Stimulated activated naive CD8-positive, alpha-beta T cell treated with anti-CD3 and anti-CD28 coated beads, Interleukin-15, Interleukin-2, amounts not matched to agents 100 ng/mL and 50 ng/mL, for 24 hours (primary cell): ENCODE results near the gene PSEN1.
A peak's percentile ranks its signal among the peaks of the same experiment; 100 is the strongest.
"Not testable (repeated sequence)": the region's sequence is repeated elsewhere in the genome, so short reads cannot be mapped to it uniquely, and the experiment has no call there.

ENCODE experiments used
- H3K27ac Mint-ChIP-seq: one replicate; pipeline ENCODE4 v1.8.0; 2021; ENCODE audit warnings: mild to moderate bottlenecking, mixed read lengths
- H3K27me3 Mint-ChIP-seq: one replicate; pipeline ENCODE4 v1.8.0; 2021; ENCODE audit warnings: mixed read lengths
- H3K36me3 Mint-ChIP-seq: one replicate; pipeline ENCODE4 v1.8.0; 2021; ENCODE audit warnings: low read depth, mixed read lengths
- H3K4me1 Mint-ChIP-seq: one replicate; pipeline ENCODE4 v1.8.0; 2021; ENCODE audit warnings: low read depth, mixed read lengths
- H3K4me3 Mint-ChIP-seq: one replicate; pipeline ENCODE4 v1.8.0; 2021; ENCODE audit warnings: mild to moderate bottlenecking, mixed read lengths
- H3K9me3 Mint-ChIP-seq: one replicate; pipeline ENCODE4 v1.8.0; 2021; ENCODE audit warnings: mixed read lengths

The PSEN1 gene

DNA sequence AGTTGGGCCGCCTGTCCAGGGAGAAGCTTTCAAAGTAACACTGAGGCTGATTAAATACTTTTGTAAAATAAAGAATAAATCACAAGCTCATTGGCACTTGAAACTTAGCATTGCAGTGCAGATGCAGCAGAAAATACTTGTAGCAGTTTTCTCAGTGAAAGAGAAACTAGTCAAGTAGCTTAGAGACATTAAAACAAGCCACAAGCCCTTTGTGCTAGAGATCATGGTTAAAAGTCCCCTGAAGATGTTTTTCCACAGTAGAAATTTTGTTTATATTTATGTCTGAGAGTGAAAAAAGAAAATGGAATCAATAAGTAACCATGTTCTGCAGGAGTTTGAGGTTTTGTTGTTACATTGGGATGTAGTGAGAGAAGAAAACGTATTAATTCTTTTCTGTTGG lies 5.9 kb downstream of the PSEN1 start:
- Mint-ChIP-seq H3K27ac (no peak overlapping the region), H3K27me3 (no peaks in the 10 kb centered on the region)

DNA sequence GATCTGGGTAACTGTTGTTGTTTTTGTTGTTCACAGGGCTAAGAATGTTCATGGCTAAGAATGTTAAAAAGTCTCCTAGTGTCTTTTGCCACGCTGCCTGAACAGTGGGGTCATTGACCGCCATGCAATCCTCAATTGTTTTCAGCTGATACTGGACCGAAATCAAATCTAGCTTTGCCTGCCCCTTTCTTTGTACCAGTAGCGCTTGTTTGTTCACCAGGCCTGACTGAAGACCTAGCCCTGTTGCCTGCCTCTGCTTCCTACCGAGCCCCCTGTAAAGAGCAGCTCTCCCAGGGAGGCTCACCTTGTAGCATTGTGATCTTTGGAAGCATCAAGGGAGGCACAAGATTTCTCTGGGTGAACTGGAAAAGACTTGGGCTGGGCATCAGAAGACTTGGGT lies 6.7 kb downstream of the PSEN1 start:
- Mint-ChIP-seq H3K9me3 (no peaks in the 10 kb centered on the region), H3K4me3 (no peak overlapping the region), H3K27me3 (no peaks in the 10 kb centered on the region), H3K4me1 (peaks cover 34% of the 10 kb centered on the region), H3K36me3 (peaks cover 10% of the 10 kb centered on the region), H3K27ac (peak overlapping the region; percentile 55)

More for the DNA sequence above, 5.9 kb downstream of the PSEN1 start:
- Mint-ChIP-seq H3K36me3 (peaks cover 10% of the 10 kb centered on the region), H3K9me3 (no peaks in the 10 kb centered on the region), H3K4me3 (no peak overlapping the region), H3K4me1 (peaks cover 42% of the 10 kb centered on the region)

DNA sequence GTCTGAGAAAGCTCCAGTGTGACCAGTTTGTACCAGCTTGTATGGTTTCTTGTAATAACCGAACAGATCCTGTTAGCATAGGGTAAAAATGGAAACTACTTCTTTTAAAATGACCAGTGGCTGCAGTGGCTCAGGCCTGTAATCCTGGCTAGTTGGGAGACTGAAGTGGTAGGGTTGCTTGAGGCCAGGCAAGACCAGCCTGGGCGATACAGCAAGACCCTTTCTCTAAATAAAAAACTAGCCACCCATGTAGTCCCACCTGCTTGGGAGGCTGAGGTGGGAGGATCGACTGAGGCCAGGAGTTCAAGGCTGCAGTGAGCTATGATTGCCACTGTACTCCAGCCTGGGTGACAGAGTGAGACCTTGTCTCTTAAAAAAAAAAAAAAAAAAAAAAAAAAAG lies 7.3 kb downstream of the PSEN1 start:
- Mint-ChIP-seq H3K4me3 (no peak overlapping the region), H3K36me3 (peaks cover 10% of the 10 kb centered on the region), H3K27me3 (no peaks in the 10 kb centered on the region), H3K27ac (peak overlapping the region; percentile 54), H3K4me1 (peaks cover 34% of the 10 kb centered on the region), H3K9me3 (no peaks in the 10 kb centered on the region)

- Mint-ChIP-seq H3K9me3 (no peaks in the 10 kb centered on the region), H3K36me3 (peaks cover 10% of the 10 kb centered on the region), H3K27ac (no peak overlapping the region), H3K4me1 (peaks cover 33% of the 10 kb centered on the region), H3K27me3 (no peaks in the 10 kb centered on the region), H3K4me3 (no peak overlapping the region)
Observed at GRCh38 chr14:73145371-73145770, 9.1 kb downstream of the PSEN1 start.

DNA sequence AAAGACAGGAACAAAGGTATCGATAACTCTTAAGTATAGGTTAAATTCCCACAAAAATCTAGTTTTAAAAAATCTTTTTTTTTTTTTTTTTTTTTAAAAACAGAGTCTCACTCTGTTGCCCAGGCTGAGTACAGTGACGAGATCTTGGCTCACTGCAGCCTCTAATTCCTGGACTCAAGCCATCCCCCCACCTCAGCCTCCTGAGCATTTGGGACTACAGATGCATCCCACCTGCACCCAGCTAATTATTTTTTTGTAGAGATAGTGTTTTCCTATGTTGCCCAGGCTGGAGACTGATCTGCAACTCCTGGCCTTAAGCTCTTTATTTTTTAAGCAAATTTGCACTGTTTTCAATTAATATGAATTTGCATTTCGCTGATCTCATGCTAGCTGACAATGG lies 9.8 kb downstream of the PSEN1 start:
- H3K27ac Mint-ChIP-seq = no peak overlapping the region
- no peaks in the 10 kb centered on the region for H3K27me3 Mint-ChIP-seq
- no peak overlapping the region for H3K4me3 Mint-ChIP-seq
- peaks cover 25% of the 10 kb centered on the region for H3K4me1 Mint-ChIP-seq
- peaks cover 5% of the 10 kb centered on the region for H3K36me3 Mint-ChIP-seq
- H3K9me3 Mint-ChIP-seq = no peaks in the 10 kb centered on the region

GRCh38 chr14:73149753-73150152 lies 13.4 kb downstream of the PSEN1 start:
- no peak overlapping the region for H3K27ac Mint-ChIP-seq
- peaks cover 5% of the 10 kb centered on the region for H3K36me3 Mint-ChIP-seq
- no peak overlapping the region for H3K4me3 Mint-ChIP-seq
- no peaks in the 10 kb centered on the region for H3K27me3 Mint-ChIP-seq
- no peaks in the 10 kb centered on the region for H3K9me3 Mint-ChIP-seq
- H3K4me1 Mint-ChIP-seq = peaks cover 7% of the 10 kb centered on the region

- H3K27ac Mint-ChIP-seq = no peak overlapping the region
- peaks cover 18% of the 10 kb centered on the region for H3K36me3 Mint-ChIP-seq
- no peaks in the 10 kb centered on the region for H3K4me1 Mint-ChIP-seq
- H3K9me3 Mint-ChIP-seq = no peaks in the 10 kb centered on the region
- H3K4me3 Mint-ChIP-seq = no peak overlapping the region
- no peaks in the 10 kb centered on the region for H3K27me3 Mint-ChIP-seq
Observed at GRCh38 chr14:73153272-73153671, 17.0 kb downstream of the PSEN1 start.

GRCh38 chr14:73162251-73162650 lies 25.9 kb downstream of the PSEN1 start:
- no peak overlapping the region for H3K27ac Mint-ChIP-seq
- peaks cover 57% of the 10 kb centered on the region for H3K36me3 Mint-ChIP-seq
- H3K4me1 Mint-ChIP-seq = no peaks in the 10 kb centered on the region
- no peak overlapping the region for H3K4me3 Mint-ChIP-seq
- H3K9me3 Mint-ChIP-seq = no peaks in the 10 kb centered on the region
- no peaks in the 10 kb centered on the region for H3K27me3 Mint-ChIP-seq

DNA sequence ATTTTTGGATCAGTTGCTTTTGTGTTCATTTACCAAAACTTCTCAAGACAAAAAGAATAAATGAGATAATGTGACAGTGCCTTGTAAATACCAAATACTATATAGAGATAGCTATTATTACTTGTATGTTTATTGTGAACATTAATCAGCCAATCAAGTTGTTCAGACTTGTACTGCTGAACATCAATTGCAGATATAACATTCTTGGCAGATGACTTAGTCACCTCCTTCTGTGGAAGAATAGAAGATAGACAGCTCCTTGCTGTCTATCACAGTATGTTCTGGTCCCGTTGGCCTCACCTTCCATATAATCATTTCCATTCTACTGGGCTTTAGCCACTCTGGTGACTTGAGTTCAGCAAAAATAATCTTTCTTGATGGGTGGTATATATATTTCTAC lies 30.1 kb downstream of the PSEN1 start:
- H3K36me3 Mint-ChIP-seq = peaks cover 51% of the 10 kb centered on the region
- no peak overlapping the region for H3K27ac Mint-ChIP-seq
- H3K27me3 Mint-ChIP-seq = no peaks in the 10 kb centered on the region
- H3K4me3 Mint-ChIP-seq = no peak overlapping the region
- H3K4me1 Mint-ChIP-seq = no peaks in the 10 kb centered on the region
- H3K9me3 Mint-ChIP-seq = no peaks in the 10 kb centered on the region

DNA sequence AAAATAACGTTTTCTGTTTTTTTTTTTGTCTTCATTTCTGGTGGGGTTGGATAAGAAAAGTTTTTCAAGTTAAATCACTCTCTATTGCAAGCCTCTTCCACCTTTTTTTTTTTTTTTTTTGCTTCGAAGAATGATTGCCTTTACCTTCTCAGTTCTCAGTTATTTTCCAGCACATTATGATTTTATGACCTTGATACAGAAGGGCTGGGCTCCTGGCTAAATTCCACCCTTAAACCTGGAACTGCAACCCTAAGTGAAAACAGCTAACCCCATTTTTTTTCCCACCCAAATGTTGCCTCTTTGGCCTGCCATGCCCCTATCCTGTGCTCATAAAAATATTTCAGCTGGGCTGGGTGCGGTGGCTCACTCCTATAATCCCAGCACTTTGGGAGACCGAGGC lies 31.4 kb downstream of the PSEN1 start:
- H3K4me1 Mint-ChIP-seq = no peaks in the 10 kb centered on the region
- no peaks in the 10 kb centered on the region for H3K9me3 Mint-ChIP-seq
- H3K27me3 Mint-ChIP-seq = no peaks in the 10 kb centered on the region
- no peak overlapping the region for H3K4me3 Mint-ChIP-seq
- H3K36me3 Mint-ChIP-seq = peaks cover 45% of the 10 kb centered on the region
- H3K27ac Mint-ChIP-seq = no peak overlapping the region

- no peak overlapping the region for H3K4me3 Mint-ChIP-seq
- H3K9me3 Mint-ChIP-seq = no peaks in the 10 kb centered on the region
- H3K27me3 Mint-ChIP-seq = no peaks in the 10 kb centered on the region
- no peaks in the 10 kb centered on the region for H3K4me1 Mint-ChIP-seq
- peaks cover 43% of the 10 kb centered on the region for H3K36me3 Mint-ChIP-seq
- no peak overlapping the region for H3K27ac Mint-ChIP-seq
Observed at GRCh38 chr14:73168274-73168673, 32.0 kb downstream of the PSEN1 start.

GRCh38 chr14:73168691-73169090 lies 32.4 kb downstream of the PSEN1 start:
- H3K4me1 Mint-ChIP-seq = no peaks in the 10 kb centered on the region
- H3K27me3 Mint-ChIP-seq = no peaks in the 10 kb centered on the region
- H3K36me3 Mint-ChIP-seq = peaks cover 41% of the 10 kb centered on the region
- no peaks in the 10 kb centered on the region for H3K9me3 Mint-ChIP-seq
- no peak overlapping the region for H3K4me3 Mint-ChIP-seq
- H3K27ac Mint-ChIP-seq = no peak overlapping the region

DNA sequence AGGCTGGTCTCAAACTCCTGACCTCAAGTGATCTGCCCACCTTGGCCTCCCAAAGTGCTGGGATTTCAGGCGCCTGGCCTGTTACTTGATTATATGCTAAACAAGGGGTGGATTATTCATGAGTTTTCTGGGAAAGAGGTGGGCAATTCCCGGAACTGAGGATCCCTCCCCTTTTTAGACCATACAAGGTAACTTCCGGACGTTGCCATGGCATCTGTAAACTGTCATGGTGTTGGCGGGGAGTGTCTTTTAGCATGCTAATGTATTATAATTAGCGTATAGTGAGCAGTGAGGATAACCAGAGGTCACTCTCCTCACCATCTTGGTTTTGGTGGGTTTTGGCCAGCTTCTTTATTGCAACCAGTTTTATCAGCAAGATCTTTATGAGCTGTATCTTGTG lies 33.5 kb downstream of the PSEN1 start:
- not testable (repeated sequence) for H3K9me3 Mint-ChIP-seq, H3K27me3 Mint-ChIP-seq, H3K4me1 Mint-ChIP-seq, H3K4me3 Mint-ChIP-seq, H3K27ac Mint-ChIP-seq
- peaks cover 40% of the 10 kb centered on the region for H3K36me3 Mint-ChIP-seq

- Mint-ChIP-seq H3K36me3 (peaks cover 47% of the 10 kb centered on the region), H3K27ac (no peak overlapping the region), H3K27me3 (no peaks in the 10 kb centered on the region), H3K4me3 (no peak overlapping the region), H3K9me3 (no peaks in the 10 kb centered on the region), H3K4me1 (no peaks in the 10 kb centered on the region)
Observed at GRCh38 chr14:73170686-73171085, 34.4 kb downstream of the PSEN1 start.

GRCh38 chr14:73172500-73172899 lies 36.2 kb downstream of the PSEN1 start:
- H3K9me3 Mint-ChIP-seq = no peaks in the 10 kb centered on the region
- H3K27ac Mint-ChIP-seq = no peak overlapping the region
- H3K4me3 Mint-ChIP-seq = no peak overlapping the region
- no peaks in the 10 kb centered on the region for H3K27me3 Mint-ChIP-seq
- H3K4me1 Mint-ChIP-seq = no peaks in the 10 kb centered on the region
- H3K36me3 Mint-ChIP-seq = peaks cover 62% of the 10 kb centered on the region

DNA sequence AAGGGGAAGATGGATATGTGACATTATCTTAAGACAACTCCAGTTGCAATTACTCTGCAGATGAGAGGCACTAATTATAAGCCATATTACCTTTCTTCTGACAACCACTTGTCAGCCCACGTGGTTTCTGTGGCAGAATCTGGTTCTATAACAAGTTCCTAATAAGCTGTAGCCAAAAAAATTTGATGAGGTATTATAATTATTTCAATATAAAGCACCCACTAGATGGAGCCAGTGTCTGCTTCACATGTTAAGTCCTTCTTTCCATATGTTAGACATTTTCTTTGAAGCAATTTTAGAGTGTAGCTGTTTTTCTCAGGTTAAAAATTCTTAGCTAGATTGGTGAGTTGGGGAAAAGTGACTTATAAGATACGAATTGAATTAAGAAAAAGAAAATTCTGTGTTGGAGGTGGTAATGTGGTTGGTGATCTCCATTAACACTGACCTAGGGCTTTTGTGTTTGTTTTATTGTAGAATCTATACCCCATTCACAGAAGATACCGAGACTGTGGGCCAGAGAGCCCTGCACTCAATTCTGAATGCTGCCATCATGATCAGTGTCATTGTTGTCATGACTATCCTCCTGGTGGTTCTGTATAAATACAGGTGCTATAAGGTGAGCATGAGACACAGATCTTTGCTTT lies 36.9 kb downstream of the PSEN1 start:
- Mint-ChIP-seq H3K9me3 (no peaks in the 10 kb centered on the region), H3K27me3 (no peaks in the 10 kb centered on the region), H3K4me3 (no peak overlapping the region), H3K4me1 (no peaks in the 10 kb centered on the region), H3K27ac (no peak overlapping the region), H3K36me3 (peaks cover 62% of the 10 kb centered on the region)
